ENCODE measurements around the gene KIZ. TPM values are rescaled to one million over a fixed set of nuclear protein-coding genes. Genes with fewer than 3 reads are reported as not detected.

Gene KIZ
- total and polyA plus RNA-seq, 12 donors = 8.3 to 38.2 (median 26.5) TPM

DNA sequence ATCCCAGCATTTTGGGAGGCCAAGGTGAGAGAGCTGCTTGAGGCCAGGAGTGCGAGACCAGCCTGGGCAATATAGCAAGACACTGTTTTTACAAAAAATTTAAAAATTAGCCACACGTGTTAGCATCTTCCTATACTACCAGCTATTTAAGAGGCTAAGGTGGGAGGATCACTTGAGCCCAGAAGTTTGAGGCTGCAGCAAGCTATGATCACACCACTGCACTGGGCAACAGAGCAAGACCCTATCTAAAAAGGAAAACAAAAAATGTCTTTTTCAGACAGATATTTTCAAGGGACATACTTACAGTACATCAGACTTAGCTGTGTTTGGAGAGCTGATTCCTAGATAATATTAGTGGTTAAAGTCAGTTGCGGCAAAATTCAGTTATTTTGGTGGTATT lies 104.3 kb downstream of the KIZ start:
- Histone ChIP-seq H3K27me3 (no peaks in the 10 kb centered on the region), H3K9me3 (no peaks in the 10 kb centered on the region), H3K4me3 (no peak overlapping the region), H3K27ac (no peak overlapping the region), H3K36me3 (peaks cover 0 to 88% (median 20%) of the 10 kb centered on the region in 9 donors), H3K4me1 (no peaks in the 10 kb centered on the region)
- DNase-seq = no peak
- 96 to 98% methylated on average over 3 of the region's 3 CpGs for whole genome bisulfite sequencing, 2 donors
- no peak for ATAC-seq
- TF ChIP-seq, protein P1, sequence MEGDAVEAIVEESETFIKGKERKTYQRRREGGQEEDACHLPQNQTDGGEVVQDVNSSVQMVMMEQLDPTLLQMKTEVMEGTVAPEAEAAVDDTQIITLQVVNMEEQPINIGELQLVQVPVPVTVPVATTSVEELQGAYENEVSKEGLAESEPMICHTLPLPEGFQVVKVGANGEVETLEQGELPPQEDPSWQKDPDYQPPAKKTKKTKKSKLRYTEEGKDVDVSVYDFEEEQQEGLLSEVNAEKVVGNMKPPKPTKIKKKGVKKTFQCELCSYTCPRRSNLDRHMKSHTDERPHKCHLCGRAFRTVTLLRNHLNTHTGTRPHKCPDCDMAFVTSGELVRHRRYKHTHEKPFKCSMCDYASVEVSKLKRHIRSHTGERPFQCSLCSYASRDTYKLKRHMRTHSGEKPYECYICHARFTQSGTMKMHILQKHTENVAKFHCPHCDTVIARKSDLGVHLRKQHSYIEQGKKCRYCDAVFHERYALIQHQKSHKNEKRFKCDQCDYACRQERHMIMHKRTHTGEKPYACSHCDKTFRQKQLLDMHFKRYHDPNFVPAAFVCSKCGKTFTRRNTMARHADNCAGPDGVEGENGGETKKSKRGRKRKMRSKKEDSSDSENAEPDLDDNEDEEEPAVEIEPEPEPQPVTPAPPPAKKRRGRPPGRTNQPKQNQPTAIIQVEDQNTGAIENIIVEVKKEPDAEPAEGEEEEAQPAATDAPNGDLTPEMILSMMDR (IDR thresholded peaks at IDR 0.05) = no peak
- intact Hi-C loops (cut with DNase I) = loop anchor here in 7 of 10 donors (10.0 kb wide), 3 partner anchors 145 to 395 kb away; no protein-coding TSS in a partner anchor

- Histone ChIP-seq H3K27ac (no peak overlapping the region), H3K4me1 (peaks cover 0 to 3% (median under 1%) of the 10 kb centered on the region in 9 donors), H3K9me3 (no peaks in the 10 kb centered on the region), H3K4me3 (no peak overlapping the region), H3K27me3 (no peaks in the 10 kb centered on the region), H3K36me3 (peaks cover 0 to 85% (median 20%) of the 10 kb centered on the region in 9 donors)
- 76 to 77% methylated on average over 4 of the region's 4 CpGs for WGBS, 2 donors
- ATAC-seq (no peak), DNase-seq (no peak)
- intact Hi-C loops (cut with DNase I) = loop anchor here in 7 of 10 donors (10.0 kb wide), 3 partner anchors 144 to 396 kb away; no protein-coding TSS in a partner anchor
- TF ChIP-seq, protein P1 (IDR thresholded peaks at IDR 0.05) = no peak
Observed at GRCh38 chr20:21230686-21231085, 104.8 kb downstream of the KIZ start.

DNA sequence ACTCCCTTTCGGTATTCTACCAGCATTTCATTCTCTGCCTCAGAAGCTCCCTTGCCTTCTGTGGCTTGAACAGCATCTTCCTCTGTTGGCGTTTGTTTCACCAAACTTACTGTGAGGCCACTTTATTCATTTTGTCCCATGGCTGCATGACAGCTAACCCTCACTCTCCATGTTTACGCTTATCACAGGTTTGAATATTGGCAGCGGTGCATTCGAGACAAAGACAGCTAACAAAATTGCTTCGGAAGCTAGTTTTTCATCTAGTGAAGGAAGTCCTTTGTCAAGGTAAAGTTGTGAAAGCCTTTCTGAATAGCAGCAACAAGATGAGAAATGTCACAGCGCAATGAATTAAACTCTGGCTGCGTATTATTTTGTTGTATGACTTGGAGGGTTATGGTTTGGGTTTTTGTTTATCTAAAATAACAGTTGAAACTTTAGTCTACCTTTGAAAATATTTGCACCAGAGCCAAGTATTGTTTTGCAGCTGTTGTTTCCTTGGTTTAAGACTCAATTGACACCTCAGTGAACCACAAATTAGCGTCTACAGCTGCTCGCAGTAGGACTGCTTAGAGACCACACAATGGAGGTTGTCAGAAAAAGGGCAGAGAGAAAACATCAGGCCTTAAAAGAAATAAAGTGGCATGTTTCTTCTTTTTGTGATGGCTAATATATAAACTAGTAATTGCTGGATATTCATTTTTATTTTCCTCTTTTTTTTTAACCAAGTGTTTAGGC lies 106.8 kb downstream of the KIZ start:
- TF ChIP-seq, protein P1 (IDR thresholded peaks at IDR 0.05) = no peak
- DNase-seq (no peak), ATAC-seq (no peak)
- Histone ChIP-seq H3K4me1 (peaks cover 0 to 7% (median 5%) of the 10 kb centered on the region in 9 donors), H3K27me3 (no peaks in the 10 kb centered on the region), H3K36me3 (peaks cover 0 to 69% (median 20%) of the 10 kb centered on the region in 9 donors), H3K9me3 (no peaks in the 10 kb centered on the region), H3K4me3 (no peak overlapping the region), H3K27ac (no peak overlapping the region)
- WGBS, 2 donors = 89 to 91% methylated on average over 10 of the region's 10 CpGs
- intact Hi-C loops (cut with DNase I) = loop anchor here in 7 of 10 donors (10.0 kb wide), 3 partner anchors 142 to 398 kb away; no protein-coding TSS in a partner anchor

GRCh38 chr20:21234324-21234723 lies 108.4 kb downstream of the KIZ start:
- Histone ChIP-seq H3K9me3 (no peaks in the 10 kb centered on the region), H3K4me3 (no peak overlapping the region), H3K27ac (no peak overlapping the region), H3K27me3 (no peaks in the 10 kb centered on the region), H3K36me3 (peaks cover 0 to 64% (median 20%) of the 10 kb centered on the region in 9 donors), H3K4me1 (peaks cover 0 to 7% (median 5%) of the 10 kb centered on the region in 9 donors)
- 96 to 99% methylated on average over 5 of the region's 5 CpGs for WGBS, 2 donors
- ATAC-seq (no peak), DNase-seq (no peak)
- TF ChIP-seq, protein P1 (IDR thresholded peaks at IDR 0.05) = no peak
- intact Hi-C loops (cut with DNase I) = loop anchor here in 7 of 10 donors (2.0 to 10.0 kb wide), 4 partner anchors 140 to 400 kb away; no protein-coding TSS in a partner anchor
